Ascending aorta (tissue), 2 donors: Measurements from ENCODE around the gene SRBD1. TPM values are rescaled to one million over a fixed set of nuclear protein-coding genes. Genes with fewer than 3 reads are reported as not detected.

Experiments used
- DNase-seq, 2 donors: peaks; one replicate each; pipeline ENCODE4 v3.0.0-alpha.2; 2019; ENCODE audit warnings: low spot score in 2 of 2
- H3K27ac ChIP-seq, 2 donors: fragments of 200-600 bp; sonication (generic); one replicate each; pipeline ENCODE4 v1.5.1; 2016 to 2017; ENCODE audit warnings: mild to moderate bottlenecking in 1 of 2
- H3K27me3 ChIP-seq: fragments of 200-600 bp; sonication (generic); one replicate; pipeline ENCODE4 v1.5.1; 2017
- H3K36me3 ChIP-seq, 2 donors: fragments of 200-600 bp; sonication (generic); one replicate each; pipeline ENCODE4 v1.5.1; 2016
- H3K4me1 ChIP-seq, 2 donors: fragments of 200-600 bp; sonication (generic); one replicate each; pipeline ENCODE4 v1.5.1; 2016 to 2017; ENCODE audit warnings: mild to moderate bottlenecking in 1 of 2
- H3K4me3 ChIP-seq, 2 donors: fragments of 200-600 bp; sonication (generic); one replicate each; pipeline ENCODE4 v1.5.1; 2016 to 2017; ENCODE audit warnings: mild to moderate bottlenecking in 1 of 2
- H3K9me3 ChIP-seq, 2 donors: fragments of 200-600 bp; sonication (generic); one replicate each; pipeline ENCODE4 v1.5.1; 2016
- intact Hi-C: fragments of 100-400 bp; cut with DNase I; formaldehyde crosslinking; loops from one replicate; pipeline ENCODE4 v1.15.1; 2023
- total RNA-seq: library from RNA; depleted of rRNA; stranded (reverse); fragments of >200 nt; gene quantifications from one replicate; pipeline ENCODE4 v1.1.0, GENCODE V29; 2016
- TF ChIP-seq, protein P1 (sequence below), 3 experiments: fragments of 200-600 bp in 2 of 3; fragments of 450-650 bp in 1 of 3; sonication (generic) in 2 of 3; IDR thresholded peaks; one replicate each; pipeline ENCODE4 v1.5.1; 2016 to 2019; ENCODE audit warnings: antibody characterized with exemption in 3 of 3, mild to moderate bottlenecking in 1 of 3, moderate library complexity in 1 of 3

Gene SRBD1
- total RNA-seq, 1 donor from 2014 or later, result 7.6 TPM

DNA sequence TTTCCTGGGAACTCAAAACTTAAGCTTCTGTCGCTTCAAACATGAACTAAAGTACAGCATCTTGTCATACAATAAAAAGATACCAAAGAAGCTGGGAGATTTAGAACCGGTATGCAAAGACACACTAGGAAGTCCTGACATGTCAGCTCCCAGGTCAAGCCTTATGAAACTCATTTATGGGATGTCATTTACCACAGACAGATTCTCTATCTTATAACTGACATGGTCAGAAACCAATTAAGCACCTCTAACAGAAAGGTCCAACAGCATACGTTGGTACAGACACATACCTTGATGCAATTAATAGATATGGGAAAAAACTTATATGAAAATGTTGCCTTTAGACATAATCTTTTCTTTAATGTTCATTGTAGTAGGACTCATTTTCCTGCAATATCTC is 169.0 kb downstream of the SRBD1 start:
- no peaks in the 10 kb centered on the region for H3K36me3 ChIP-seq
- TF ChIP-seq, protein P1, sequence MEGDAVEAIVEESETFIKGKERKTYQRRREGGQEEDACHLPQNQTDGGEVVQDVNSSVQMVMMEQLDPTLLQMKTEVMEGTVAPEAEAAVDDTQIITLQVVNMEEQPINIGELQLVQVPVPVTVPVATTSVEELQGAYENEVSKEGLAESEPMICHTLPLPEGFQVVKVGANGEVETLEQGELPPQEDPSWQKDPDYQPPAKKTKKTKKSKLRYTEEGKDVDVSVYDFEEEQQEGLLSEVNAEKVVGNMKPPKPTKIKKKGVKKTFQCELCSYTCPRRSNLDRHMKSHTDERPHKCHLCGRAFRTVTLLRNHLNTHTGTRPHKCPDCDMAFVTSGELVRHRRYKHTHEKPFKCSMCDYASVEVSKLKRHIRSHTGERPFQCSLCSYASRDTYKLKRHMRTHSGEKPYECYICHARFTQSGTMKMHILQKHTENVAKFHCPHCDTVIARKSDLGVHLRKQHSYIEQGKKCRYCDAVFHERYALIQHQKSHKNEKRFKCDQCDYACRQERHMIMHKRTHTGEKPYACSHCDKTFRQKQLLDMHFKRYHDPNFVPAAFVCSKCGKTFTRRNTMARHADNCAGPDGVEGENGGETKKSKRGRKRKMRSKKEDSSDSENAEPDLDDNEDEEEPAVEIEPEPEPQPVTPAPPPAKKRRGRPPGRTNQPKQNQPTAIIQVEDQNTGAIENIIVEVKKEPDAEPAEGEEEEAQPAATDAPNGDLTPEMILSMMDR (IDR thresholded peaks at IDR 0.05), result no peak
- no peak overlapping the region for H3K4me3 ChIP-seq
- intact Hi-C loops, result no loop called here
- no peaks in the 10 kb centered on the region for H3K27me3 ChIP-seq
- no peaks in the 10 kb centered on the region for H3K9me3 ChIP-seq
- peak overlapping the region; percentile 53 to 55 for H3K27ac ChIP-seq
- DNase-seq, result no peak
- H3K4me1 ChIP-seq, result peaks cover 0 to 9% of the 10 kb centered on the region in 2 donors

DNA sequence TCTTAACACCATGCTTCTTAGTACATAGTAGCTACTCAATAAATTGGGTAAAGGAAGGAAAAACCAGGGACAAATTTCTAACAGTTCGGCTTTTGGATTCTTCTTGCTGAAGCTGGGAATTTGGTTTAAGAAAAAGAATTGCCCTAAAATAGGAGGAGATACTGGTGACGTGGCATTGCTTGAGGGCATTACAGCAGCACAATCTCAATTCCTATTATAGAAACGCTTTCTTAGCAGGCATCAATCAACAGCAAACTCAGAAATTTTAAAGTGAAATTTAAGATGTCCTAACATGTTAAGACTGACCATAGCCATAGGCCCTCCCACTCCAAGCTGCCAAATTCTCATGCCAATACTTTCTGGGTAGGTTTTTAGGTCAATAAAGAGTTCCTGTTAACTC is 169.5 kb downstream of the SRBD1 start:
- Histone ChIP-seq H3K27me3 (no peaks in the 10 kb centered on the region), H3K27ac (peak overlapping the region; percentile 53 to 55), H3K4me3 (no peak overlapping the region), H3K9me3 (no peaks in the 10 kb centered on the region), H3K36me3 (no peaks in the 10 kb centered on the region), H3K4me1 (peaks cover 0 to 9% of the 10 kb centered on the region in 2 donors)
- TF ChIP-seq, protein P1 (IDR thresholded peaks at IDR 0.05), result no peak
- DNase-seq, result no peak
- intact Hi-C loops, result no loop called here

DNA sequence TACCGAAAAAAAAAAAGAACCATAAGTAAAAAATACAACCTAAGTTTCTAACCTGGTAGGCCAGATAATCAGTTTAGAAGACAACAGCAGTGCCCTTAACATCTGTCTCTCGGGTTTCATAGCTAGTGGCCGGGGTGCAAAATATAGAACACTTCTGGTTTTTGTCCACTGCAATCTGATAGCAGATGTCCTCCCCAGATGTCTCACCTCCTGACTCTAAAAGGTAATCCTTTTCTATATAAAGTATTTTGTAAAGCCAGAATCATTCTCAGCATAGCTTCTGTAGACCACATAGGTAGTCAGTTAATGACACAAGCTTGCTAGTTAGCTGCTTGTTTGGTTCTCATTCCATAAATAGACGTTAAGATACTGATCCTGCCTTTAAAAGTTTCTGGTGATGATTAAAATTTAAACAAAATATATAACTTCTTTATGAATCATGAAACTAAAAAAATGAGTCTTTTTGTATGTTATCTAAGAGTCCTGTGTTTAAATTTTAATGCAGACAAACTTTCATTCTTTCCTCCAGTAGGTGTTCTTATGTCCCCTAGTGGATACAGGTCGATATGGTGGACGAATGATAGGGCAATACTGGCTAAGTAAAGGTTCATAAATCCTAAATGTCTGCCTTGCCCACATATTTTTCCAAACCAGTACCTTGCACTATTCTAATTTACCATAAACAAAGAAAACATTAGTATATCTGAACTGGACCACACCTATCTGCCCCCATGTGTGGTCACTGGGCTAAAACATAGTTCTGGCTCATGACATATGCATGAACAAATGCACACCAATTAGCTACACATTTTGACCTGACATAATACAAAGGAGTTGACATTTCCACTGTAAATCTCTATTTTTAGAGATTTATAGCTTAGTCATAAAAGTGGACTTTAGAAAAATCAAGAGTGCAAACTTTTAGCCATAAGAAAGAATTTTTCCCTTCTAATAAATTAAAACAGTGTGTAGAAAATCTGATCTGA is 171.0 kb downstream of the SRBD1 start:
- Histone ChIP-seq H3K9me3 (no peaks in the 10 kb centered on the region), H3K4me3 (no peak overlapping the region), H3K4me1 (peaks cover 0 to 9% of the 10 kb centered on the region in 2 donors), H3K27ac (no peak overlapping the region), H3K36me3 (no peaks in the 10 kb centered on the region), H3K27me3 (no peaks in the 10 kb centered on the region)
- intact Hi-C loops, result no loop called here
- DNase-seq, result no peak
- TF ChIP-seq, protein P1 (IDR thresholded peaks at IDR 0.05), result no peak

DNA sequence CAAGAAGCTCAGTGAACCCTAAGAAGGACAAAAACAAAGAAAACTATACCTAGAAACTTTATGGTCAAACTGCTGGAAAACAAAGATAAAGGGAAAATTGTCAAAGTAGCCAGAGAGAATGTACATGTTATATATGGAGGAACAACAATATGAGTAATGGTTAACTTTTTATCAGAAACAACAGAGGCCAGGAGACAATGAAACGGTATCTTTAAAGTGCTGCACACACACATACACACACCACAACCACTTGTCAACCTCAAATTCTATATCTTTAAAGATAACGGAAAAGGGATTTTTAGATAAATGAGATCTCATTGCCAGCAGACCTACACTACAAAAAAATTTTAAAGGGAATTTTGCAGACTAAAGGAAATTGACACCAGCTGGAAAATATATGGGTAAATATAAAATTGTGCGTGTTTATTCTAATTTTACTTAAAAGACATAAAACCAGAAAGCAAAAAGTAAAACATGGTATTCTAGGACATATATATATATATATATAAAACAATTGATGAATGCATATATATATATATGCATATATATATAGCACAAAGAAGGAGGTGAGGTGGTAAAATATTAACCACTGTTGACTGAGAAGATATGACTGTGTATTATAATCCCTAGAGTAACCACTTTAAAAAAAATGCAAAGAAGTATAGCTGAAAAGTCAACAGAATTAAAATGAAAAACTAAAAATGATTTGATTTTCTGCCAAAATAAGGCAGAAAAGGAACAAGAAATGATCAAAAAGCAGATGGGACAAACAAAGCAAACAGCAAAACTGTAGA is 172.0 kb downstream of the SRBD1 start:
- TF ChIP-seq, protein P1 (IDR thresholded peaks at IDR 0.05), result no peak
- DNase-seq, result no peak
- Histone ChIP-seq H3K4me3 (no peak overlapping the region), H3K27ac (no peak overlapping the region), H3K4me1 (peaks cover 0 to 9% of the 10 kb centered on the region in 2 donors), H3K27me3 (no peaks in the 10 kb centered on the region), H3K9me3 (no peaks in the 10 kb centered on the region), H3K36me3 (no peaks in the 10 kb centered on the region)
- intact Hi-C loops, result no loop called here

DNA sequence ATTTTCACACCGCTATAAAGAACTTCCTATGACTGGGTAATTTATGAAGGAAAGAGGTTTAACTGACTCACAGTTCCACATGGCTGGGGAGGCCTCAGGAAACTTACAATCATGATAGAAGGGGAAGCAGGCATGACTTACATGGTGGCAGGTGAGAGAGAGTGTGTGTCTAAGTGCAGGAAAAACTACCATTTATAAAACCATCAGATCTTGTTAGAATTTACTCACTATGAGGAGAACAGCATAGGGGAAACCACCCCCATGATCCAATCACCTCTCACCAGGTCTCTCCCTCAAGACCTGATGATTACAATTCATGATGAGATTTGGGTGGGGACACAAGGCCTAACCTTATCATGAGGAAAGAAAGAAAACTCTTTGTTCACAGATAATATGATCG is 174.6 kb downstream of the SRBD1 start:
- no peaks in the 10 kb centered on the region for H3K36me3 ChIP-seq
- no peak for DNase-seq
- TF ChIP-seq, protein P1 (IDR thresholded peaks at IDR 0.05), result no peak
- H3K4me1 ChIP-seq, result peaks cover 0 to 11% of the 10 kb centered on the region in 2 donors
- no peak overlapping the region for H3K27ac ChIP-seq
- no peaks in the 10 kb centered on the region for H3K9me3 ChIP-seq
- intact Hi-C loops, result no loop called here
- no peaks in the 10 kb centered on the region for H3K27me3 ChIP-seq
- H3K4me3 ChIP-seq, result no peak overlapping the region
